Measurements from ENCODE around the gene RNF207. TPM values are rescaled to one million over a fixed set of nuclear protein-coding genes. Genes with fewer than 3 reads are reported as not detected.

Gene RNF207
- total and polyA plus RNA-seq, 2 donors (not counting 3 experiments of a cell fraction or from before 2014, with no cell fraction given), result 3.2 to 8.2 TPM

- TF ChIP-seq EZH2 (IDR thresholded peaks at IDR 0.05; ENCODE audit: borderline replicate concordance, low read depth, low read length, severe bottlenecking), result no peak
- intact Hi-C loops (cut with micrococcal nuclease), result no loop called here
Measured at GRCh38 chr1:6183520-6183989, 22.4 kb upstream of the RNF207 start.

GRCh38 chr1:6184083-6184783, 21.7 kb upstream of the RNF207 start:
- H3K9me3 ChIP-seq (replicated peaks; ENCODE audit: control insufficient read depth, insufficient read depth, low read length), result no peaks in the 10 kb centered on the region
- CTCF ChIA-PET, result interaction anchor here (3.2 kb wide), 1 partner anchor 61 kb away, joined by 14 read pairs; no protein-coding TSS in a partner anchor
- no peak overlapping the region for H3K9ac ChIP-seq (replicated peaks; ENCODE audit: extremely low read depth, insufficient read depth, low read length)
- TF ChIP-seq MYC (IDR thresholded peaks at IDR 0.05; ENCODE audit: low read depth, low read length), result no peak
- TF ChIP-seq JUN (IDR thresholded peaks at IDR 0.05; ENCODE audit: borderline replicate concordance, insufficient read depth, insufficient read length, low read depth), result no peak
- peak; percentile 5 for TF ChIP-seq POLR2A (IDR thresholded peaks at IDR 0.05; ENCODE audit: low read depth, low read length)
- peak; percentile 51 for TF ChIP-seq POLR2AphosphoS5 (IDR thresholded peaks at IDR 0.05; ENCODE audit: insufficient read depth, low read depth, low read length)
- intact Hi-C loops (cut with micrococcal nuclease) (no loop called here), dilution Hi-C loops (cut with MboI; ENCODE audit: extremely low pct_ligation_motif_present, low sequenced_read_pairs) (no loop called here)
- H3K4me1 ChIP-seq (ENCODE audit: control insufficient read depth, extremely low read depth, insufficient read depth, low read length), result no peaks in the 10 kb centered on the region
- H3K27ac ChIP-seq (ENCODE audit: insufficient read depth, low read depth, low read length), result no peak overlapping the region
- no TSS peak for BruUV-seq (replicated peaks)
- no peak overlapping the region for H3K4me2 ChIP-seq (ENCODE audit: insufficient read depth, low read length)
- peaks cover 14 to 18% of the 10 kb centered on the region in 2 experiments for H3K27me3 ChIP-seq (ENCODE audit: control insufficient read depth in 2 of 2, insufficient read depth in 2 of 2, low read length in 2 of 2)
- no peak overlapping the region for H3K4me3 ChIP-seq (replicated peaks in 1 of 3; ENCODE audit: insufficient read depth in 1 of 3, low read depth in 1 of 3, low read length in 3 of 3)
- H3K36me3 ChIP-seq (ENCODE audit: control insufficient read depth in 2 of 2, extremely low read depth in 1 of 2, insufficient read depth in 2 of 2, low read length in 2 of 2), result peaks cover 7 to 21% of the 10 kb centered on the region in 2 experiments
- peaks cover 15% of the 10 kb centered on the region for H3K79me2 ChIP-seq (ENCODE audit: control insufficient read depth, insufficient read depth, low read length)
- FAIRE-seq, result no peak
- H3K9me1 ChIP-seq (replicated peaks; ENCODE audit: control insufficient read depth, extremely low read depth, insufficient read depth, low read length), result no peaks in the 10 kb centered on the region
- no peak overlapping the region for H2AFZ ChIP-seq (ENCODE audit: low read depth, low read length)
- POLR2A ChIA-PET, result no interaction called here
- peaks cover 4% of the 10 kb centered on the region for H4K20me1 ChIP-seq (replicated peaks; ENCODE audit: control insufficient read depth, extremely low read depth, insufficient read depth, low read length)
- DNase-seq (ENCODE audit: low read depth, low spot score), result no peak

More at GRCh38 chr1:6183520-6183989, 22.4 kb upstream of the RNF207 start:
- Histone ChIP-seq H3K9me3 (replicated peaks; ENCODE audit: control insufficient read depth, insufficient read depth, low read length) (no peaks in the 10 kb centered on the region), H3K4me1 (ENCODE audit: control insufficient read depth, extremely low read depth, insufficient read depth, low read length) (no peaks in the 10 kb centered on the region), H3K9ac (replicated peaks; ENCODE audit: extremely low read depth, insufficient read depth, low read length) (no peak overlapping the region), H3K27ac (ENCODE audit: insufficient read depth, low read depth, low read length) (no peak overlapping the region), H3K27me3 (ENCODE audit: control insufficient read depth in 2 of 2, insufficient read depth in 2 of 2, low read length in 2 of 2) (peaks cover 20 to 25% of the 10 kb centered on the region in 2 experiments), H3K4me2 (ENCODE audit: insufficient read depth, low read length) (no peak overlapping the region), H3K79me2 (ENCODE audit: control insufficient read depth, insufficient read depth, low read length) (peaks cover 8% of the 10 kb centered on the region), H4K20me1 (replicated peaks; ENCODE audit: control insufficient read depth, extremely low read depth, insufficient read depth, low read length) (peaks cover 4% of the 10 kb centered on the region), H3K9me1 (replicated peaks; ENCODE audit: control insufficient read depth, extremely low read depth, insufficient read depth, low read length) (no peaks in the 10 kb centered on the region), H3K4me3 (replicated peaks in 1 of 3; ENCODE audit: insufficient read depth in 1 of 3, low read depth in 1 of 3, low read length in 3 of 3) (no peak overlapping the region), H3K36me3 (ENCODE audit: control insufficient read depth in 2 of 2, extremely low read depth in 1 of 2, insufficient read depth in 2 of 2, low read length in 2 of 2) (peaks cover 4 to 16% of the 10 kb centered on the region in 2 experiments), H2AFZ (ENCODE audit: low read depth, low read length) (no peak overlapping the region)
- DNase-seq (ENCODE audit: low read depth, low spot score) (no peak), FAIRE-seq (no peak)
- BruUV-seq (replicated peaks), result no TSS peak
- CTCF ChIA-PET, result interaction anchor here (1.4 to 3.2 kb wide), 3 partner anchors 22 to 131 kb away, joined by 4 to 14 read pairs (median 13); no protein-coding TSS in a partner anchor
- POLR2A ChIA-PET, result no interaction called here
- dilution Hi-C loops (cut with MboI; ENCODE audit: extremely low pct_ligation_motif_present, low sequenced_read_pairs), result no loop called here

Measured in endothelial cell of umbilical vein (primary cell).